HUES48 (cell line): ENCODE data around the gene PRR14L.

Experiments
- H3K27ac ChIP-seq: one replicate; pipeline ENCODE4 v1.7.0; 2013; ENCODE audit warnings: low read depth, low read length, inconsistent platforms
- H3K27me3 ChIP-seq: 2 replicates; pipeline ENCODE4 v1.6.1; 2013; ENCODE audit warnings: mild to moderate bottlenecking, low read length; ENCODE audit not compliant: control insufficient read depth, insufficient read depth
- H3K36me3 ChIP-seq: 2 replicates; pipeline ENCODE4 v1.6.1; 2013; ENCODE audit warnings: low read length; ENCODE audit not compliant: control insufficient read depth, insufficient read depth
- H3K4me1 ChIP-seq: 2 replicates; pipeline ENCODE4 v1.6.1; 2013; ENCODE audit warnings: mild to moderate bottlenecking, low read length; ENCODE audit not compliant: control insufficient read depth, insufficient read depth
- H3K4me3 ChIP-seq: 2 replicates; pipeline ENCODE4 v1.5.1; 2013; ENCODE audit warnings: mild to moderate bottlenecking, low read depth, low read length
- H3K9ac ChIP-seq: 2 replicates; pipeline ENCODE4 v1.6.1; 2013; ENCODE audit warnings: mild to moderate bottlenecking, low read depth, low read length, moderate library complexity
- H3K9me3 ChIP-seq: 2 replicates; pipeline ENCODE4 v1.6.1; 2013; ENCODE audit warnings: low read length; ENCODE audit not compliant: control insufficient read depth, insufficient read depth

The PRR14L gene

GRCh38 chr22:31637891-31638618, 111.9 kb downstream of the PRR14L start:
- Histone ChIP-seq H3K4me3 (no peak overlapping the region), H3K27me3 (no peaks in the 10 kb centered on the region), H3K9me3 (no peaks in the 10 kb centered on the region), H3K36me3 (no peaks in the 10 kb centered on the region), H3K27ac (no peak overlapping the region), H3K4me1 (no peaks in the 10 kb centered on the region), H3K9ac (no peak overlapping the region)

- H3K4me1 ChIP-seq = no peaks in the 10 kb centered on the region
- no peak overlapping the region for H3K27ac ChIP-seq
- no peaks in the 10 kb centered on the region for H3K27me3 ChIP-seq
- no peaks in the 10 kb centered on the region for H3K9me3 ChIP-seq
- H3K9ac ChIP-seq = no peak overlapping the region
- H3K4me3 ChIP-seq = no peak overlapping the region
- H3K36me3 ChIP-seq = no peaks in the 10 kb centered on the region
These were observed 112.5 kb downstream of the PRR14L start for GRCh38 chr22:31637447-31637890.

- peaks cover 7% of the 10 kb centered on the region for H3K4me1 ChIP-seq
- no peak overlapping the region for H3K9ac ChIP-seq
- H3K9me3 ChIP-seq = no peaks in the 10 kb centered on the region
- H3K27me3 ChIP-seq = no peaks in the 10 kb centered on the region
- no peak overlapping the region for H3K4me3 ChIP-seq
- no peak overlapping the region for H3K27ac ChIP-seq
- no peaks in the 10 kb centered on the region for H3K36me3 ChIP-seq
These were observed 114.2 kb downstream of the PRR14L start for GRCh38 chr22:31635638-31636306.

GRCh38 chr22:31631436-31631835, 118.5 kb downstream of the PRR14L start:
- Histone ChIP-seq H3K27ac (peak overlapping the region; percentile 21), H3K4me1 (peaks cover 13% of the 10 kb centered on the region), H3K4me3 (peak overlapping the region; percentile 84; the same call in 1 of the 2 replicates), H3K9ac (no peak overlapping the region), H3K36me3 (peaks cover 9% of the 10 kb centered on the region), H3K27me3 (no peaks in the 10 kb centered on the region), H3K9me3 (no peaks in the 10 kb centered on the region)
